GM19238 (cell line): ENCODE measurements around the gene SIX4.

Source experiments
- DNase-seq: peaks from one replicate; pipeline ENCODE4 v3.0.0; 2011; ENCODE audit warnings: low spot score; ENCODE audit not compliant: insufficient read length

Gene SIX4

GRCh38 chr14:60722357-60723115, 1.6 kb downstream of the SIX4 start:
- DNase-seq = no peak

GRCh38 chr14:60722107-60722356, 2.1 kb downstream of the SIX4 start:
- no peak for DNase-seq

GRCh38 chr14:60721326-60722106, 2.6 kb downstream of the SIX4 start:
- DNase-seq = no peak

GRCh38 chr14:60720962-60721325, 3.2 kb downstream of the SIX4 start:
- no peak for DNase-seq

GRCh38 chr14:60720391-60720790, 3.8 kb downstream of the SIX4 start:
- DNase-seq = no peak

GRCh38 chr14:60713513-60713912, 10.6 kb downstream of the SIX4 start:
- DNase-seq = no peak

GRCh38 chr14:60710494-60710893, 13.7 kb downstream of the SIX4 start:
- no peak for DNase-seq

GRCh38 chr14:60707858-60708257, 16.3 kb downstream of the SIX4 start:
- no peak for DNase-seq

GRCh38 chr14:60705100-60705499, 19.1 kb downstream of the SIX4 start:
- DNase-seq = no peak

GRCh38 chr14:60700598-60700997, 23.6 kb downstream of the SIX4 start:
- no peak for DNase-seq

GRCh38 chr14:60695327-60695726, 28.8 kb downstream of the SIX4 start:
- no peak for DNase-seq

GRCh38 chr14:60691383-60692113, 32.6 kb downstream of the SIX4 start:
- DNase-seq = no peak

- no peak for DNase-seq
Observed at GRCh38 chr14:60686865-60687264, 37.3 kb downstream of the SIX4 start.

GRCh38 chr14:60684203-60684602, 39.9 kb downstream of the SIX4 start:
- DNase-seq = no peak

- no peak for DNase-seq
Observed at GRCh38 chr14:60681271-60681670, 42.9 kb downstream of the SIX4 start.

GRCh38 chr14:60680511-60680910, 43.6 kb downstream of the SIX4 start:
- no peak for DNase-seq

GRCh38 chr14:60679566-60680258, 44.4 kb downstream of the SIX4 start:
- no peak for DNase-seq

GRCh38 chr14:60677701-60678100, 46.5 kb downstream of the SIX4 start:
- DNase-seq = no peak

GRCh38 chr14:60670989-60671388, 53.2 kb downstream of the SIX4 start:
- DNase-seq = no peak

- no peak for DNase-seq
Observed at GRCh38 chr14:60668431-60669112, 55.6 kb downstream of the SIX4 start.

- DNase-seq = no peak
Observed at GRCh38 chr14:60665177-60665550, 59.0 kb downstream of the SIX4 start.
